Spleen (tissue), 11 donors: ENCODE measurements around the gene MYO15A. TPM values are rescaled to one million over a fixed set of nuclear protein-coding genes. Genes with fewer than 3 reads are reported as not detected.

Experiments
- DNase-seq: peaks from one replicate; pipeline ENCODE4 v3.0.0-alpha.2; 2020
- H3K27ac ChIP-seq, 8 donors: fragments of 200-600 bp; sonication (generic) in 7 of 8; 1 replicate in 4 of 8; 2 replicates in 4 of 8; pipeline versions ENCODE4 v1.5.0 to v1.8.0; 2016 to 2021; ENCODE audit warnings: inconsistent platforms in 4 of 8, mild to moderate bottlenecking in 4 of 8, moderate library complexity in 1 of 8
- H3K27me3 ChIP-seq, 7 donors: fragments of 200-600 bp; sonication (generic) in 6 of 7; replicated peaks in 1 of 7; 1 replicate in 4 of 7; 2 replicates in 3 of 7; pipeline versions ENCODE4 v1.5.0 to v1.8.0; 2016 to 2021; ENCODE audit warnings: inconsistent platforms in 3 of 7, mild to moderate bottlenecking in 1 of 7
- H3K36me3 ChIP-seq, 6 donors: fragments of 200-600 bp; sonication (generic) in 5 of 6; 1 replicate in 4 of 6; 2 replicates in 2 of 6; pipeline versions ENCODE4 v1.5.0 to v1.8.0; 2016 to 2021; ENCODE audit warnings: inconsistent platforms in 2 of 6
- H3K4me1 ChIP-seq, 6 donors: fragments of 200-600 bp; sonication (generic) in 5 of 6; 1 replicate in 3 of 6; 2 replicates in 3 of 6; pipeline versions ENCODE4 v1.5.0 to v1.8.0; 2016 to 2021; ENCODE audit warnings: inconsistent platforms in 3 of 6
- H3K4me3 ChIP-seq, 8 donors: fragments of 200-600 bp; sonication (generic) in 7 of 8; 1 replicate in 4 of 8; 2 replicates in 4 of 8; pipeline versions ENCODE4 v1.5.0 to v1.8.0; 2016 to 2021; ENCODE audit warnings: inconsistent platforms in 4 of 8, mild to moderate bottlenecking in 4 of 8, moderate library complexity in 2 of 8
- H3K9me3 ChIP-seq, 8 donors: fragments of 200-600 bp; sonication (generic) in 7 of 8; 1 replicate in 4 of 8; 2 replicates in 4 of 8; pipeline versions ENCODE4 v1.5.0 to v1.8.0; 2016 to 2021; ENCODE audit warnings: inconsistent platforms in 4 of 8
- POLR2A ChIP-seq, 3 donors: fragments of 450-650 bp; IDR thresholded peaks; one replicate each; pipeline ENCODE4 v1.5.1; 2017; ENCODE audit warnings: antibody characterized with exemption in 3 of 3, mild to moderate bottlenecking in 1 of 3
- POLR2AphosphoS5 ChIP-seq, 3 donors: sonication (generic); formaldehyde crosslinking; IDR thresholded peaks; one replicate each; pipeline ENCODE4 v1.5.1; 2017; ENCODE audit warnings: antibody characterized with exemption in 3 of 3
- WGBS, 5 donors: extraction: QIAGEN DNeasy Blood & Tissue Kit in 3 of 5; methylation state at CpG; one replicate each; pipeline versions ENCODE4 v1.1.5 to v1.1.7; 2013 to 2018; 5-methylcytosine and 5-hydroxymethylcytosine counted together
- intact Hi-C: fragments of 100-400 bp; cut with DNase I; formaldehyde crosslinking; loops from one replicate; pipeline ENCODE4 v1.15.0; 2023; ENCODE audit warnings: low total_unique reads
- polyA plus RNA-seq, 3 donors: library from polyadenylated mRNA; stranded (reverse); fragments of 200-250 nt; gene quantifications; one replicate each; pipeline ENCODE4 v1.2.1, GENCODE V29; 2013
- total RNA-seq, 7 donors: library from RNA; depleted of rRNA in 3 of 7; stranded (reverse); fragments of >200 nt in 3 of 7; fragmentation: NEBNext Ultra II Directional in 4 of 7; extraction: Animal tissue kit (Norgen Biotek cat#: 25700) in 4 of 7; gene quantifications; one replicate each; pipeline versions ENCODE4 v1.1.0 to v1.2.1, GENCODE V29; 2016 to 2021
- TF ChIP-seq, protein P1 (sequence below), 11 experiments: fragments of 200-600 bp in 7 of 11; fragments of 450-650 bp in 4 of 11; sonication (generic) in 4 of 11; IDR thresholded peaks in 8 of 11; conservative IDR thresholded peaks in 3 of 11; 1 replicate in 7 of 11; 2 replicates in 4 of 11; pipeline versions ENCODE4 v1.4.0 to v1.8.0; 2016 to 2021; ENCODE audit warnings: antibody characterized with exemption in 11 of 11, inconsistent platforms in 4 of 11, mild to moderate bottlenecking in 1 of 11
- donor health status: healthy with polysubstance abuse.
- donor health status: DM: no; HTN: no; CAD: no; lungs with moderate emphysema.
- donor health status: DM: no; HTN: no; CAD: no.
- donor health status: Bipolar disorder and iron deficiency.
- donor health status: healthy.
- donor health status: DM: no; HTN: no; CAD: no.
- donor health status: DM: yes; HTN: yes; CAD: no.

The MYO15A gene
- total and polyA plus RNA-seq, 10 donors = 0.26 to 1.9 (median 0.84) TPM

DNA sequence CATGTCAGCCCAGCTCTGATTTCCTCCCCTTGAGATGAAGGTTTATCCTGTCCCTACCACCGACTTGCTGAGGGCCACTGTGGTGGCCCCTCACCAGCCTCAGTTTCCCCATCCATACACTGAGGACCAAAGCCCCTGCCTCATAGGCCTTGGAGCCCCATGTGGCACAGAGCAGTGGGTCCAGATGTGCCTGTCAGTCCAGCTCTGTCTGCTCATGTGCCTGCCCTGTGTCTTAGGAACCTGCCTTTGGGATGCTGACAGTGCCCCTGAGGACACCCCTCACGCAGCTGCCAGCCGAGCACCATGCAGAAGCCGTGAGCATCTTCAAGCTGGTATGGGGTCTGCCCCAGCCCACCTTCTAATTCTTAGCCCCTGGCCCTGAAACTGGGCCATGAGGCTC is 35.7 kb downstream of the MYO15A start:
- WGBS, 5 donors = 86 to 100% (median 89%) methylated on average over 1 to 4 of the region's 4 CpGs
- Histone ChIP-seq H3K36me3 (no peaks in the 10 kb centered on the region), H3K4me1 (peaks cover 0 to 11% (median 3%) of the 10 kb centered on the region in 6 donors), H3K27ac (no peak overlapping the region), H3K27me3 (peaks cover 0 to 30% (median 0%) of the 10 kb centered on the region in 7 donors), H3K9me3 (no peaks in the 10 kb centered on the region), H3K4me3 (no peak overlapping the region)
- no peak for TF ChIP-seq POLR2AphosphoS5 (IDR thresholded peaks at IDR 0.05)
- DNase-seq = no peak
- intact Hi-C loops = loop anchor here (5.0 kb wide), 1 partner anchor 73 kb away; no protein-coding TSS in a partner anchor

DNA sequence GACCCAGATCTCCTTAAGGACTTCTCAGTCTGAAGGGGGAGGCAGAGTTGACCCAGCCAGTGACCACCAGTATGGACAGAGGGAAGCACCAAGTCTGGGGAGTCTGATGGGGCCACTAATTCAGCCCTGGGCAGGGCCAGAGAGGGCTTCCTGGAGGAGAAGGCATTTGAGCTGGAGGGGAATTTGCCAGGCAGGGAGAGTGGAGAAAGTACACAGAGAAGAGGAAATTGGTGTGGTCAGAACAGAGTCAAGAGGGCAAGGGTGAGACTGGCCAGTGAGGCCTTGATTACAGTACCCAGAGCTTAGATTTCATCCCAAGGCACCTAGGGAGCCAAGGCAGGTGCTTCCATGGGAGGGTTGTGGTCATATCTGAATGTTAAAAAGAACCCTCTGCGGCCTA is 36.3 kb downstream of the MYO15A start:
- H3K4me3 ChIP-seq = no peak overlapping the region
- TF ChIP-seq, protein P1, sequence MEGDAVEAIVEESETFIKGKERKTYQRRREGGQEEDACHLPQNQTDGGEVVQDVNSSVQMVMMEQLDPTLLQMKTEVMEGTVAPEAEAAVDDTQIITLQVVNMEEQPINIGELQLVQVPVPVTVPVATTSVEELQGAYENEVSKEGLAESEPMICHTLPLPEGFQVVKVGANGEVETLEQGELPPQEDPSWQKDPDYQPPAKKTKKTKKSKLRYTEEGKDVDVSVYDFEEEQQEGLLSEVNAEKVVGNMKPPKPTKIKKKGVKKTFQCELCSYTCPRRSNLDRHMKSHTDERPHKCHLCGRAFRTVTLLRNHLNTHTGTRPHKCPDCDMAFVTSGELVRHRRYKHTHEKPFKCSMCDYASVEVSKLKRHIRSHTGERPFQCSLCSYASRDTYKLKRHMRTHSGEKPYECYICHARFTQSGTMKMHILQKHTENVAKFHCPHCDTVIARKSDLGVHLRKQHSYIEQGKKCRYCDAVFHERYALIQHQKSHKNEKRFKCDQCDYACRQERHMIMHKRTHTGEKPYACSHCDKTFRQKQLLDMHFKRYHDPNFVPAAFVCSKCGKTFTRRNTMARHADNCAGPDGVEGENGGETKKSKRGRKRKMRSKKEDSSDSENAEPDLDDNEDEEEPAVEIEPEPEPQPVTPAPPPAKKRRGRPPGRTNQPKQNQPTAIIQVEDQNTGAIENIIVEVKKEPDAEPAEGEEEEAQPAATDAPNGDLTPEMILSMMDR (IDR thresholded peaks at IDR 0.05 in 8 of 11, conservative IDR thresholded peaks at IDR 0.05 in 3 of 11) = no peak
- no peak for TF ChIP-seq POLR2A (IDR thresholded peaks at IDR 0.05)
- TF ChIP-seq POLR2AphosphoS5 (IDR thresholded peaks at IDR 0.05) = no peak
- peaks cover 0 to 30% (median 0%) of the 10 kb centered on the region in 7 donors for H3K27me3 ChIP-seq
- H3K9me3 ChIP-seq = no peaks in the 10 kb centered on the region
- H3K27ac ChIP-seq = no peak overlapping the region
- H3K4me1 ChIP-seq = peaks cover 0 to 11% (median 3%) of the 10 kb centered on the region in 6 donors
- no peaks in the 10 kb centered on the region for H3K36me3 ChIP-seq
- DNase-seq = no peak
- intact Hi-C loops = loop anchor here (5.0 kb wide), 1 partner anchor 72 kb away; no protein-coding TSS in a partner anchor
- WGBS, 5 donors = 72 to 92% (median 88%) methylated on average over 1 of the region's 1 CpG

DNA sequence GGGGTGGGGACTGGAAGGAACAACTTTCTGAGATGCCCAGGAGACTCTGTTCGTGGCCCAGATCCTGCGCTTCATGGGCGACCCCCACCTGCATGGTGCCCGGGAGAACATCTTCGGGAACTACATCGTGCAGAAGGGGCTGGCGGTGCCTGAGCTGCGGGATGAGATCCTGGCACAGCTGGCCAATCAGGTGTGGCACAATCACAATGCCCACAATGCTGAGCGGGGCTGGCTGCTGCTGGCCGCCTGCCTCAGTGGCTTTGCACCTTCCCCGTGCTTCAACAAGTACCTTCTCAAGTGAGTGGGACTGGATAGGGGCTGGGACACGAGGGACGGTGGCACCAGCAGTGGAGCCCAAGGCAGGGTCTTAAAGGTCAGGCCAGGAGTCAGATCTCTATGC is 37.3 kb downstream of the MYO15A start:
- WGBS, 5 donors = 85 to 91% (median 91%) methylated on average over 13 of the region's 13 CpGs
- no peak overlapping the region for H3K27ac ChIP-seq
- H3K4me3 ChIP-seq = no peak overlapping the region
- TF ChIP-seq POLR2AphosphoS5 (IDR thresholded peaks at IDR 0.05) (no peak), POLR2A (IDR thresholded peaks at IDR 0.05) (no peak)
- TF ChIP-seq, protein P1 (IDR thresholded peaks at IDR 0.05 in 8 of 11, conservative IDR thresholded peaks at IDR 0.05 in 3 of 11) = no peak
- peaks cover 0 to 9% (median 2%) of the 10 kb centered on the region in 6 donors for H3K4me1 ChIP-seq
- H3K9me3 ChIP-seq = no peaks in the 10 kb centered on the region
- no peak for DNase-seq
- intact Hi-C loops = no loop called here
- H3K36me3 ChIP-seq = no peaks in the 10 kb centered on the region
- H3K27me3 ChIP-seq = peaks cover 0 to 25% (median 0%) of the 10 kb centered on the region in 7 donors

DNA sequence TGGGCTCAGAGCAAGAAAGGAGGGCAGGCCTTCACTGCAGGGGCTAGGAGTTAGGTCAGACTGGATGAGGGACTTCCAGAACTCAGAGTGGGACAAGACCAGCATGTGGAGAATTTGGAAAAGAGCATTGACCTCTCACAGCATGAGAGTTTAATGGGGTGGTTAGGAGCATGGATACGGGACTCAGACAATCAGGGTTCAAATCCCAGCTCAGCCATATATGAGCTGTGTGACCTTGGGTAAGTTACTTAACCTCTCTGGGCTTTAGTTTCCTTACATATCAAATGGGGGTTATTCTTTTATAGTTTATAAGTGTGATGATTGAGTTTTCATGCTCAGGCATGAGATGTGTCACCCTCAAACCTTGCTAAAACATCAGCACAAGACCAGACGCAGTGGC is 37.7 kb downstream of the MYO15A start:
- Histone ChIP-seq H3K9me3 (no peaks in the 10 kb centered on the region), H3K4me3 (no peak overlapping the region), H3K36me3 (no peaks in the 10 kb centered on the region), H3K27me3 (peaks cover 0 to 22% (median 0%) of the 10 kb centered on the region in 7 donors), H3K27ac (no peak overlapping the region), H3K4me1 (peaks cover 0 to 4% (median 0%) of the 10 kb centered on the region in 6 donors)
- 89 to 95% (median 93%) methylated on average over 2 of the region's 2 CpGs for WGBS, 5 donors
- no peak for TF ChIP-seq POLR2AphosphoS5 (IDR thresholded peaks at IDR 0.05)
- TF ChIP-seq, protein P1 (IDR thresholded peaks at IDR 0.05 in 8 of 11, conservative IDR thresholded peaks at IDR 0.05 in 3 of 11) = no peak
- intact Hi-C loops = no loop called here
- no peak for DNase-seq

DNA sequence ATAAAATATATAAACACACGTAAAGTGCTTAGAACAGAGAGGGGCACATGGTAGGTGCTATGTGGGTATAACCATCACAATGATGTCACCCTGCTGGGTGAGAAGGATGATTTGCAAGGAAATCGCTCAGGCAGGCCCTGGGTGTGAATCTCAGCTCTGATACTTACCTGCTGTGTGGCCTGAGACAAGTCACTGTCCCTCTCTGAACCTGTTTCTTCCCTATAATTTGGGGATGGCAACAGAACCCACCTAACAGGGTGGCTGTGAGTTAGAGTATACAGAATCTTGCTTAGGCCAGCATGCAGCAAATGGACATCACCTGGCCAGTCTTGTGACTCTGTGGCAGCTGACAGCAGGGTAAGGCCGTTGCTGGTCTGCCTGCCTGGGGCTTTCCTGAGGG is 38.4 kb downstream of the MYO15A start:
- intact Hi-C loops = no loop called here
- no peaks in the 10 kb centered on the region for H3K36me3 ChIP-seq
- no peaks in the 10 kb centered on the region for H3K4me1 ChIP-seq
- 71 to 83% (median 77%) methylated on average over 3 of the region's 3 CpGs for WGBS, 5 donors
- peaks cover 0 to 17% (median 0%) of the 10 kb centered on the region in 7 donors for H3K27me3 ChIP-seq
- no peak overlapping the region for H3K27ac ChIP-seq
- no peak for DNase-seq
- TF ChIP-seq POLR2A (IDR thresholded peaks at IDR 0.05) (no peak), POLR2AphosphoS5 (IDR thresholded peaks at IDR 0.05) (no peak)
- TF ChIP-seq, protein P1 (IDR thresholded peaks at IDR 0.05 in 8 of 11, conservative IDR thresholded peaks at IDR 0.05 in 3 of 11) = no peak
- no peak overlapping the region for H3K4me3 ChIP-seq
- H3K9me3 ChIP-seq = no peaks in the 10 kb centered on the region
